ENCODE data around the gene ACTBL2. TPM values are rescaled to one million over a fixed set of nuclear protein-coding genes. Genes with fewer than 3 reads are reported as not detected.
"Not testable (repeated sequence)": the region's sequence is repeated elsewhere in the genome, so short reads cannot be mapped to it uniquely, and the experiment has no call there.

Gene ACTBL2
- total RNA-seq, 1 donor from 2014 or later = not detected

GRCh38 chr5:57470339-57470738, 12.3 kb downstream of the ACTBL2 start:
- no peak for ATAC-seq
- no peaks in the 10 kb centered on the region for H3K36me3 ChIP-seq
- intact Hi-C loops (cut with DNase I) = no loop called here

GRCh38 chr5:57468481-57469163, 14.0 kb downstream of the ACTBL2 start:
- DNase-seq = no peak

More at GRCh38 chr5:57470339-57470738, 12.3 kb downstream of the ACTBL2 start:
- no peak for DNase-seq
- H3K27me3 ChIP-seq = no peaks in the 10 kb centered on the region
- no peak overlapping the region for H3K27ac ChIP-seq
- no peaks in the 10 kb centered on the region for H3K4me1 ChIP-seq
- H3K4me3 ChIP-seq = no peak overlapping the region
- H3K9me3 ChIP-seq = no peaks in the 10 kb centered on the region
- no peak for TF ChIP-seq CTCF (IDR thresholded peaks at IDR 0.05)

GRCh38 chr5:57466544-57466943, 16.1 kb downstream of the ACTBL2 start:
- Histone ChIP-seq H3K27ac (no peak overlapping the region), H3K36me3 (no peaks in the 10 kb centered on the region), H3K4me1 (no peaks in the 10 kb centered on the region), H3K9me3 (no peaks in the 10 kb centered on the region), H3K4me3 (no peak overlapping the region), H3K27me3 (no peaks in the 10 kb centered on the region)
- no peak for ATAC-seq
- TF ChIP-seq CTCF (IDR thresholded peaks at IDR 0.05) = no peak
- intact Hi-C loops (cut with DNase I) = no loop called here
- no peak for DNase-seq

More at GRCh38 chr5:57468481-57469163, 14.0 kb downstream of the ACTBL2 start:
- ATAC-seq = no peak
- intact Hi-C loops (cut with DNase I) = no loop called here
- Histone ChIP-seq H3K27ac (no peak overlapping the region), H3K9me3 (no peaks in the 10 kb centered on the region), H3K4me3 (no peak overlapping the region), H3K36me3 (no peaks in the 10 kb centered on the region), H3K4me1 (no peaks in the 10 kb centered on the region), H3K27me3 (no peaks in the 10 kb centered on the region)
- no peak for TF ChIP-seq CTCF (IDR thresholded peaks at IDR 0.05)

GRCh38 chr5:57460056-57460455, 22.6 kb downstream of the ACTBL2 start:
- H3K4me3 ChIP-seq; DNase-seq; intact Hi-C loops (cut with DNase I); ATAC-seq; H3K27ac ChIP-seq; H3K4me1 ChIP-seq; H3K27me3 ChIP-seq; H3K9me3 ChIP-seq; H3K36me3 ChIP-seq: not testable (repeated sequence)

- DNase-seq (no peak), ATAC-seq (no peak)
- no peaks in the 10 kb centered on the region for H3K4me1 ChIP-seq
- intact Hi-C loops (cut with DNase I) = no loop called here
- H3K27ac ChIP-seq = no peak overlapping the region
- no peak overlapping the region for H3K4me3 ChIP-seq
- no peaks in the 10 kb centered on the region for H3K27me3 ChIP-seq
- TF ChIP-seq CTCF (IDR thresholded peaks at IDR 0.05) = no peak
- no peaks in the 10 kb centered on the region for H3K9me3 ChIP-seq
- no peaks in the 10 kb centered on the region for H3K36me3 ChIP-seq
These were observed 24.2 kb downstream of the ACTBL2 start for GRCh38 chr5:57458443-57458842.

GRCh38 chr5:57456531-57457135, 26.0 kb downstream of the ACTBL2 start:
- no peak overlapping the region for H3K27ac ChIP-seq
- H3K4me1 ChIP-seq = peaks cover 9% of the 10 kb centered on the region

More at GRCh38 chr5:57456531-57457135, 26.0 kb downstream of the ACTBL2 start:
- ATAC-seq (no peak), DNase-seq (no peak)
- no peak overlapping the region for H3K4me3 ChIP-seq
- no peak for TF ChIP-seq CTCF (IDR thresholded peaks at IDR 0.05)
- intact Hi-C loops (cut with DNase I) = no loop called here
- H3K9me3 ChIP-seq = no peaks in the 10 kb centered on the region
- H3K27me3 ChIP-seq = no peaks in the 10 kb centered on the region
- H3K36me3 ChIP-seq = no peaks in the 10 kb centered on the region
